HG03432 (cell line): ENCODE data around the gene BCR.
"Not testable (repeated sequence)": the region's sequence is repeated elsewhere in the genome, so short reads cannot be mapped to it uniquely, and the experiment has no call there.

Experiments used
- ATAC-seq: cut with Tn5 transposase; IDR thresholded peaks from one replicate; pipeline ENCODE4 v1.9.1; 2021; ENCODE audit warnings: mild to moderate bottlenecking, moderate library complexity; ENCODE audit not compliant: unreplicated experiment

The BCR gene

DNA sequence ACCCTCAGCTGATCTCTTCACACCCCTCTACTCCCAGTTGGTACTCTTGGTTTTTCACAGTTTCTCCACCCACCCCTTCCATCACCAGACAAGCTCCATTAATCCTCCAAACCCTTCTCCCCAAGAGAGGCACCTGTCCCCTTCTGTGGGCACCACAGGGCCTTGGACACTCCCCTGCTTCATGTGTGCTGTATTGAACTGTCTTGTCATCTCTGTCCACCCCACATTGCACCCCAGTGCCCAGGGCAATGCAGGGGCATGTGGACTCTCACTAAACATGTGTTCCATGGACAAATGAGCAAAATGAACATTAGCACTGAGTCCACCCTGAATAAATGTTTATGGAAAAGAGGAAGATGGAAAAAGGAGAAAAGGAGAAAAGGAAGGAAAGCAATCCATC is 181.4 kb downstream of the BCR start:
- no peak for ATAC-seq

GRCh38 chr22:23363683-23364082 is 183.4 kb downstream of the BCR start:
- no peak for ATAC-seq

DNA sequence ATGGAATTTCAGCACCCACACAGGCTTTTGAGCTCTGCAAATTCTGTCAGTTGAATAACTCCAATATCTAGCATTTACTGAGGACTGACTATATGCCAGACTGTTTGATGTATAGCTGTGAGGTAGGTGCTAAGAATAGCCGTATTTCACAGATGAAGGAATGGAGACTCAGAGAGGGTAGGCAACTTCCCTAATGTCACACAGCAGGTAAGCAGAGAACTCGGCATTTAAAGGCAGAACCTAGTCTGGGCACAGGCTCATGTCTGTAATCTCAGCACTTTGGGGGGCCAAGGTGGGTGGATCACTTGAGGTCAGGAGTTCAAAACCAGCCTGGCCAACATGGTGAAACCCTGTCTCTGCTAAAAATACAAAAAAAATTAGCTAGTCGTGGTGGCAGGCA is 184.1 kb downstream of the BCR start:
- no peak for ATAC-seq

- no peak for ATAC-seq
Measured at GRCh38 chr22:23365524-23365923, 185.2 kb downstream of the BCR start.

- ATAC-seq, result no peak
Measured at GRCh38 chr22:23365961-23366360, 185.7 kb downstream of the BCR start.

DNA sequence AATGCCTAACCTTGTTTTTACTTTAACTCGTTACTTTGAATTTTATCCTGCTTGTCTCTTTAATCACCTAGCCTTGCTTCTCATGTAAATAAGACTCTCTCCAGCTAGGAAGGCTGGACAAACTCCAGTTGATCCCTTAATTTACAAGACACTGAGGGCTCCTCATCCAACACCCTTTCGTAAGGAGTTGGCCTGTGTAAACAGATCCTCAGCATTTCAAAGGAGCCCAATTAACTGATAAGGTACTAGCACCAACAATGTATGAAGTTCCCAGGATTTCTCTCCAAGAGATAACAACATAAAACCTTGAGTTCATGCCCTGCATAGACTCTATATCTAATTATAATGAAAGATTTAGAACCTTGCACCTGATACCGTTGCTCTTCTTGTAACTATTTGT is 186.9 kb downstream of the BCR start:
- not testable (repeated sequence) for ATAC-seq
